Measurements from ENCODE around the gene DNAH3.

- TF ChIP-seq EZH2 (IDR thresholded peaks at IDR 0.05; ENCODE audit: low read depth) = no peak
- no peak for TF ChIP-seq CTCF (conservative IDR thresholded peaks at IDR 0.05)
Measured at GRCh38 chr16:21037168-21037567, 113.5 kb downstream of the DNAH3 start.

All from PC-9 (cell line).